Mucosa of descending colon (tissue), 3 donors: ENCODE data around the gene ZMAT5. TPM values are rescaled to one million over a fixed set of nuclear protein-coding genes. Genes with fewer than 3 reads are reported as not detected.

Experiments used
- ATAC-seq: fragments of 200-7000 bp; cut with Tn5 transposase; one replicate; pipeline ENCODE4 v1.9.1; 2020; ENCODE audit warnings: mild to moderate bottlenecking, moderate library complexity
- DNase-seq, 3 donors: peaks; one replicate each; pipeline ENCODE4 v3.0.0-alpha.2; 2020
- H3K36me3 ChIP-seq: fragments of 200-600 bp; one replicate; pipeline ENCODE4 v1.8.0; 2021; ENCODE audit warnings: low read depth, mild to moderate bottlenecking
- H3K4me1 ChIP-seq: fragments of 200-600 bp; one replicate; pipeline ENCODE4 v1.8.0; 2021; ENCODE audit warnings: low read depth, mild to moderate bottlenecking
- H3K4me3 ChIP-seq: fragments of 200-600 bp; one replicate; pipeline ENCODE4 v1.8.0; 2021; ENCODE audit warnings: mild to moderate bottlenecking
- H3K9me3 ChIP-seq: fragments of 200-600 bp; one replicate; pipeline ENCODE4 v1.8.0; 2021; ENCODE audit warnings: mild to moderate bottlenecking
- CTCF ChIP-seq: fragments of 200-600 bp; IDR thresholded peaks from one replicate; pipeline ENCODE4 v1.8.0; 2022; ENCODE audit warnings: antibody characterized with exemption, mild to moderate bottlenecking
- intact Hi-C, 2 donors: fragments of 100-400 bp; cut with DNase I in 1 of 2; cut with micrococcal nuclease in 1 of 2; formaldehyde crosslinking; loops; one replicate each; pipeline versions ENCODE4 v1.11.0 to v1.11.1; 2022; cut with DNase I, micrococcal nuclease
- total RNA-seq, 3 donors: library from RNA; stranded (reverse); fragmentation: NEBNext Ultra II Directional in 2 of 3; extraction: Animal tissue kit (Norgen Biotek cat#: 25700) in 2 of 3; gene quantifications; one replicate each; pipeline versions ENCODE4 v1.2.1 to v1.2.4, GENCODE V29; 2021 to 2023
- donor health status: DM: no; HTN: no; CAD: no; lungs with moderate emphysema.
- donor health status: DM: no; HTN: no; CAD: no.
- donor health status: DM: no; HTN: yes; CAD: no.

Gene ZMAT5
- total RNA-seq, 3 donors from 2014 or later, result 12.3 to 19.5 (median 16.1) TPM

GRCh38 chr22:29732883-29733282, 33.9 kb downstream of the ZMAT5 start:
- H3K4me3 ChIP-seq, result no peak overlapping the region
- H3K36me3 ChIP-seq, result no peaks in the 10 kb centered on the region
- no peak for ATAC-seq
- TF ChIP-seq CTCF, result no peak
- intact Hi-C loops, result no loop called here
- H3K4me1 ChIP-seq, result no peaks in the 10 kb centered on the region
- DNase-seq, result no peak
- H3K9me3 ChIP-seq, result no peaks in the 10 kb centered on the region

- no peak overlapping the region for H3K4me3 ChIP-seq
- no peaks in the 10 kb centered on the region for H3K36me3 ChIP-seq
- no peak for TF ChIP-seq CTCF
- DNase-seq, result no peak
- no peaks in the 10 kb centered on the region for H3K9me3 ChIP-seq
- no peak for ATAC-seq
- intact Hi-C loops, result no loop called here
- H3K4me1 ChIP-seq, result no peaks in the 10 kb centered on the region
Measured at GRCh38 chr22:29731058-29731850, 35.6 kb downstream of the ZMAT5 start.

- Histone ChIP-seq H3K36me3 (no peaks in the 10 kb centered on the region), H3K9me3 (no peaks in the 10 kb centered on the region), H3K4me1 (no peaks in the 10 kb centered on the region), H3K4me3 (no peak overlapping the region)
- TF ChIP-seq CTCF, result no peak
- intact Hi-C loops, result no loop called here
- DNase-seq (no peak), ATAC-seq (no peak)
Measured at GRCh38 chr22:29729161-29729560, 37.6 kb downstream of the ZMAT5 start.

- Histone ChIP-seq H3K9me3 (no peaks in the 10 kb centered on the region), H3K4me3 (no peak overlapping the region), H3K4me1 (no peaks in the 10 kb centered on the region), H3K36me3 (no peaks in the 10 kb centered on the region)
- ATAC-seq, result peak; percentile 38
- intact Hi-C loops, result no loop called here
- no peak for TF ChIP-seq CTCF
- peak in 1 of 3 donors; percentile 46 for DNase-seq
Measured at GRCh38 chr22:29727131-29727523, 39.7 kb downstream of the ZMAT5 start.

- Histone ChIP-seq H3K36me3 (no peaks in the 10 kb centered on the region), H3K4me3 (no peak overlapping the region), H3K9me3 (no peaks in the 10 kb centered on the region), H3K4me1 (no peaks in the 10 kb centered on the region)
- no peak for TF ChIP-seq CTCF
- intact Hi-C loops, result no loop called here
- no peak for ATAC-seq
- DNase-seq, result no peak
Measured at GRCh38 chr22:29726512-29727130, 40.2 kb downstream of the ZMAT5 start.
